ENCODE data around the gene CELF2.

CELF2 gene

GRCh38 chr10:11095374-11095801 is 77.7 kb downstream of the CELF2 start:
- H3K4me3 ChIP-seq (ENCODE audit: low read depth, low read length), result no peak overlapping the region
- no peak for DNase-seq (ENCODE audit: low read depth, low spot score)
- in situ Hi-C loops (cut with HindIII; ENCODE audit: low sequenced_read_pairs), result no loop called here

GRCh38 chr10:11096422-11096821 is 78.8 kb downstream of the CELF2 start:
- H3K4me3 ChIP-seq (ENCODE audit: low read depth, low read length), result no peak overlapping the region
- in situ Hi-C loops (cut with HindIII; ENCODE audit: low sequenced_read_pairs), result no loop called here
- TF ChIP-seq CTCF (IDR thresholded peaks at IDR 0.05; ENCODE audit: low read depth, low read length), result no peak
- DNase-seq (ENCODE audit: low read depth, low spot score), result no peak

More at GRCh38 chr10:11095374-11095801, 77.7 kb downstream of the CELF2 start:
- TF ChIP-seq CTCF (IDR thresholded peaks at IDR 0.05; ENCODE audit: low read depth, low read length), result no peak

- in situ Hi-C loops (cut with HindIII; ENCODE audit: low sequenced_read_pairs), result no loop called here
- DNase-seq (ENCODE audit: low read depth, low spot score), result no peak
- no peak for TF ChIP-seq CTCF (IDR thresholded peaks at IDR 0.05; ENCODE audit: low read depth, low read length)
- H3K4me3 ChIP-seq (ENCODE audit: low read depth, low read length), result no peak overlapping the region
Measured at GRCh38 chr10:11097686-11098085, 80.0 kb downstream of the CELF2 start.

- DNase-seq (ENCODE audit: low read depth, low spot score), result no peak
- TF ChIP-seq CTCF (IDR thresholded peaks at IDR 0.05; ENCODE audit: low read depth, low read length), result no peak
- no peak overlapping the region for H3K4me3 ChIP-seq (ENCODE audit: low read depth, low read length)
- in situ Hi-C loops (cut with HindIII; ENCODE audit: low sequenced_read_pairs), result no loop called here
Measured at GRCh38 chr10:11098666-11099065, 81.0 kb downstream of the CELF2 start.

GRCh38 chr10:11104772-11105675 is 87.4 kb downstream of the CELF2 start:
- TF ChIP-seq CTCF (IDR thresholded peaks at IDR 0.05; ENCODE audit: low read depth, low read length), result no peak
- no peak for DNase-seq (ENCODE audit: low read depth, low spot score)
- in situ Hi-C loops (cut with HindIII; ENCODE audit: low sequenced_read_pairs), result no loop called here
- no peak overlapping the region for H3K4me3 ChIP-seq (ENCODE audit: low read depth, low read length)

- no peak overlapping the region for H3K4me3 ChIP-seq (ENCODE audit: low read depth, low read length)
- no peak for DNase-seq (ENCODE audit: low read depth, low spot score)
- no peak for TF ChIP-seq CTCF (IDR thresholded peaks at IDR 0.05; ENCODE audit: low read depth, low read length)
- in situ Hi-C loops (cut with HindIII; ENCODE audit: low sequenced_read_pairs), result no loop called here
Measured at GRCh38 chr10:11105676-11106004, 88.0 kb downstream of the CELF2 start.

Data from astrocyte of the spinal cord (primary cell).